HepG2 (cell line): ENCODE results near the gene DOCK1. TPM values are rescaled to one million over a fixed set of nuclear protein-coding genes. Genes with fewer than 3 reads are reported as not detected.

Experiments
- HDAC2 ChIP-seq: sonication (generic); formaldehyde crosslinking; IDR thresholded peaks from 2 replicates; pipeline ENCODE4 v1.4.0; 2020; ENCODE audit warnings: missing genetic modification reagents
- HMGA1 ChIP-seq: sonication (generic); formaldehyde crosslinking; conservative IDR thresholded peaks from 2 replicates; pipeline ENCODE4 v1.4.0; 2020; ENCODE audit warnings: missing genetic modification reagents
- SAP130 ChIP-seq: IDR thresholded peaks from 2 replicates; pipeline ENCODE4 v1.6.1; 2016; ENCODE audit warnings: low read depth
- ZNF232 ChIP-seq: sonication (generic); formaldehyde crosslinking; IDR thresholded peaks from 2 replicates; pipeline ENCODE4 v1.4.0; 2020; ENCODE audit warnings: missing genetic modification reagents, borderline replicate concordance
- polyA plus RNA-seq, 8 experiments: library from polyadenylated mRNA; depleted of rRNA in 3 of 8; stranded (reverse) in 7 of 8; unstranded in 1 of 8; fragments of >200 nt; fragmentation: Illumina TruSeq in 4 of 8; extraction: Trizol in 4 of 8; gene quantifications; 2 replicates each; pipeline versions ENCODE4 v1.2.1 to v1.2.3, GENCODE V29; 2011 to 2016; ENCODE audit warnings: low read depth in 4 of 8, missing spikeins in 1 of 8, mixed read lengths in 1 of 8; ENCODE audit not compliant: insufficient read depth in 1 of 8
- total RNA-seq, 5 experiments: library from RNA; depleted of rRNA; stranded (reverse); fragments of >200 nt; fragmentation: Illumina TruSeq; extraction: Trizol; gene quantifications; 2 replicates each; pipeline ENCODE4 v1.2.3, GENCODE V29; 2016; ENCODE audit warnings: low read depth in 1 of 5
- TF ChIP-seq, protein P1 (sequence below), 2 experiments: IDR thresholded peaks; 2 replicates each; pipeline ENCODE4 v1.6.1; 2011 to 2012; ENCODE audit warnings: low read length in 2 of 2, borderline replicate concordance in 1 of 2, low read depth in 1 of 2, mild to moderate bottlenecking in 1 of 2, moderate library complexity in 1 of 2
- TF ChIP-seq, protein P2 (sequence below): IDR thresholded peaks from 2 replicates; pipeline ENCODE4 v1.6.1; 2016; ENCODE audit warnings: low read depth, missing genetic modification reagents, missing compliant biosample characterization

The DOCK1 gene
- total and polyA plus RNA-seq, 2 of the 13 experiments (the other 11 are each of a cell fraction or from before 2014, with no cell fraction given): 8.3 to 25.5 TPM

DNA sequence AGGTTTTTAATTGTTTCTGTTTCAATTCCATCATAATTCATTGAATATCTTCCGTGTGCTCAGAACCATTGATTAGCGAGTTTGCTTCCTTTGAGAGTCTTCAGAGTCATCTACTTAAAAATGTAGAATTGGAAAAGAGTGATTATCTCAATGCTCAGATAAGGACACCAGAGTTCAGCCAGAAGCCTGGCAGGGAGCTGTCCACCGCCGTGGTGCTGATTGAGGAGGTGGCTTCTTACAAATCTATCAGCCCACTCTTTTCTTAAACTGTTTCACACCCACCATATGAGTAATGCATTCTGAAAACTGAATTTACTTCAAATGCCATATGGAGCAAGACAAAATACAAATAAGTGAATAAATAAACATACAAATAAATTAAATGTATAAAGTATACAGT lies 211.9 kb downstream of the DOCK1 start (continued):
- TF ChIP-seq, protein P1, sequence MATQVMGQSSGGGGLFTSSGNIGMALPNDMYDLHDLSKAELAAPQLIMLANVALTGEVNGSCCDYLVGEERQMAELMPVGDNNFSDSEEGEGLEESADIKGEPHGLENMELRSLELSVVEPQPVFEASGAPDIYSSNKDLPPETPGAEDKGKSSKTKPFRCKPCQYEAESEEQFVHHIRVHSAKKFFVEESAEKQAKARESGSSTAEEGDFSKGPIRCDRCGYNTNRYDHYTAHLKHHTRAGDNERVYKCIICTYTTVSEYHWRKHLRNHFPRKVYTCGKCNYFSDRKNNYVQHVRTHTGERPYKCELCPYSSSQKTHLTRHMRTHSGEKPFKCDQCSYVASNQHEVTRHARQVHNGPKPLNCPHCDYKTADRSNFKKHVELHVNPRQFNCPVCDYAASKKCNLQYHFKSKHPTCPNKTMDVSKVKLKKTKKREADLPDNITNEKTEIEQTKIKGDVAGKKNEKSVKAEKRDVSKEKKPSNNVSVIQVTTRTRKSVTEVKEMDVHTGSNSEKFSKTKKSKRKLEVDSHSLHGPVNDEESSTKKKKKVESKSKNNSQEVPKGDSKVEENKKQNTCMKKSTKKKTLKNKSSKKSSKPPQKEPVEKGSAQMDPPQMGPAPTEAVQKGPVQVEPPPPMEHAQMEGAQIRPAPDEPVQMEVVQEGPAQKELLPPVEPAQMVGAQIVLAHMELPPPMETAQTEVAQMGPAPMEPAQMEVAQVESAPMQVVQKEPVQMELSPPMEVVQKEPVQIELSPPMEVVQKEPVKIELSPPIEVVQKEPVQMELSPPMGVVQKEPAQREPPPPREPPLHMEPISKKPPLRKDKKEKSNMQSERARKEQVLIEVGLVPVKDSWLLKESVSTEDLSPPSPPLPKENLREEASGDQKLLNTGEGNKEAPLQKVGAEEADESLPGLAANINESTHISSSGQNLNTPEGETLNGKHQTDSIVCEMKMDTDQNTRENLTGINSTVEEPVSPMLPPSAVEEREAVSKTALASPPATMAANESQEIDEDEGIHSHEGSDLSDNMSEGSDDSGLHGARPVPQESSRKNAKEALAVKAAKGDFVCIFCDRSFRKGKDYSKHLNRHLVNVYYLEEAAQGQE (IDR thresholded peaks at IDR 0.05; ENCODE audit: borderline replicate concordance in 1 of 2, low read depth in 1 of 2, low read length in 2 of 2): peak; percentile 78 to 98
- peak; percentile 19; the same call in 1 of the 2 replicates for TF ChIP-seq HDAC2 (CRISPR knock-in tag)
- peak; percentile 45; the same call in 1 of the 2 replicates for TF ChIP-seq ZNF232
- TF ChIP-seq, protein P2, sequence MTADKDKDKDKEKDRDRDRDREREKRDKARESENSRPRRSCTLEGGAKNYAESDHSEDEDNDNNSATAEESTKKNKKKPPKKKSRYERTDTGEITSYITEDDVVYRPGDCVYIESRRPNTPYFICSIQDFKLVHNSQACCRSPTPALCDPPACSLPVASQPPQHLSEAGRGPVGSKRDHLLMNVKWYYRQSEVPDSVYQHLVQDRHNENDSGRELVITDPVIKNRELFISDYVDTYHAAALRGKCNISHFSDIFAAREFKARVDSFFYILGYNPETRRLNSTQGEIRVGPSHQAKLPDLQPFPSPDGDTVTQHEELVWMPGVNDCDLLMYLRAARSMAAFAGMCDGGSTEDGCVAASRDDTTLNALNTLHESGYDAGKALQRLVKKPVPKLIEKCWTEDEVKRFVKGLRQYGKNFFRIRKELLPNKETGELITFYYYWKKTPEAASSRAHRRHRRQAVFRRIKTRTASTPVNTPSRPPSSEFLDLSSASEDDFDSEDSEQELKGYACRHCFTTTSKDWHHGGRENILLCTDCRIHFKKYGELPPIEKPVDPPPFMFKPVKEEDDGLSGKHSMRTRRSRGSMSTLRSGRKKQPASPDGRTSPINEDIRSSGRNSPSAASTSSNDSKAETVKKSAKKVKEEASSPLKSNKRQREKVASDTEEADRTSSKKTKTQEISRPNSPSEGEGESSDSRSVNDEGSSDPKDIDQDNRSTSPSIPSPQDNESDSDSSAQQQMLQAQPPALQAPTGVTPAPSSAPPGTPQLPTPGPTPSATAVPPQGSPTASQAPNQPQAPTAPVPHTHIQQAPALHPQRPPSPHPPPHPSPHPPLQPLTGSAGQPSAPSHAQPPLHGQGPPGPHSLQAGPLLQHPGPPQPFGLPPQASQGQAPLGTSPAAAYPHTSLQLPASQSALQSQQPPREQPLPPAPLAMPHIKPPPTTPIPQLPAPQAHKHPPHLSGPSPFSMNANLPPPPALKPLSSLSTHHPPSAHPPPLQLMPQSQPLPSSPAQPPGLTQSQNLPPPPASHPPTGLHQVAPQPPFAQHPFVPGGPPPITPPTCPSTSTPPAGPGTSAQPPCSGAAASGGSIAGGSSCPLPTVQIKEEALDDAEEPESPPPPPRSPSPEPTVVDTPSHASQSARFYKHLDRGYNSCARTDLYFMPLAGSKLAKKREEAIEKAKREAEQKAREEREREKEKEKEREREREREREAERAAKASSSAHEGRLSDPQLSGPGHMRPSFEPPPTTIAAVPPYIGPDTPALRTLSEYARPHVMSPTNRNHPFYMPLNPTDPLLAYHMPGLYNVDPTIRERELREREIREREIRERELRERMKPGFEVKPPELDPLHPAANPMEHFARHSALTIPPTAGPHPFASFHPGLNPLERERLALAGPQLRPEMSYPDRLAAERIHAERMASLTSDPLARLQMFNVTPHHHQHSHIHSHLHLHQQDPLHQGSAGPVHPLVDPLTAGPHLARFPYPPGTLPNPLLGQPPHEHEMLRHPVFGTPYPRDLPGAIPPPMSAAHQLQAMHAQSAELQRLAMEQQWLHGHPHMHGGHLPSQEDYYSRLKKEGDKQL (CRISPR knock-in tag): no peak
- TF ChIP-seq SAP130 (CRISPR knock-in tag): peak; percentile 32; the same call in 1 of the 2 replicates
- TF ChIP-seq HMGA1 (CRISPR knock-in tag): no peak
